Measurements from ENCODE around the gene HACL1. TPM values are rescaled to one million over a fixed set of nuclear protein-coding genes. Genes with fewer than 3 reads are reported as not detected.

Gene HACL1
- total and polyA plus RNA-seq, 10 of the 15 experiments (the other 5 are each of a cell fraction or from before 2014, with no cell fraction given): 19.4 to 48.7 (median 30.1) TPM

GRCh38 chr3:15630646-15631350, 29.4 kb upstream of the HACL1 start (continued):
- TF ChIP-seq NFXL1 (IDR thresholded peaks at IDR 0.05; ENCODE audit: borderline replicate concordance) (no peak), FOXK2 (IDR thresholded peaks at IDR 0.05) (no peak), SREBF2 (IDR thresholded peaks at IDR 0.05; ENCODE audit: low read length) (no peak), MLLT1 (IDR thresholded peaks at IDR 0.05) (no peak), CEBPB (IDR thresholded peaks at IDR 0.05; ENCODE audit: borderline replicate concordance in 1 of 2, low read depth in 2 of 2, low read length in 2 of 2) (no peak), STAT3 (IDR thresholded peaks at IDR 0.05; ENCODE audit: low read depth, low read length) (no peak), ZNF687 (IDR thresholded peaks at IDR 0.05) (no peak), BCL3 (IDR thresholded peaks at IDR 0.05; ENCODE audit: borderline replicate concordance, insufficient read depth, low read depth, low read length, poor library complexity, severe bottlenecking) (no peak), SIX5 (IDR thresholded peaks at IDR 0.05; ENCODE audit: low read depth, low read length, severe bottlenecking) (no peak), ZBTB11 (CRISPR knock-in tag; IDR thresholded peaks at IDR 0.05) (no peak), ZNF24 (IDR thresholded peaks at IDR 0.05) (no peak), USF2 (IDR thresholded peaks at IDR 0.05; ENCODE audit: borderline replicate concordance, low read depth, low read length) (no peak), REST (IDR thresholded peaks at IDR 0.05; ENCODE audit: low read depth, low read length) (no peak)

Measured in GM12878 (cell line).